MM.1S (cell line): ENCODE measurements around the gene CXCL17.

Source experiments
- DNase-seq: peaks from one replicate; pipeline ENCODE4 v3.0.0-alpha.2; 2015
- H2AFZ ChIP-seq: fragments of 300-600 bp; sonication (generic); 2 replicates; pipeline ENCODE4 v1.6.0; 2016; ENCODE audit warnings: antibody characterized with exemption, low read length
- H3F3A ChIP-seq: fragments of 300-600 bp; sonication (generic); 2 replicates; pipeline ENCODE4 v1.6.1; 2016; ENCODE audit warnings: mild to moderate bottlenecking, antibody characterized with exemption, low read length, moderate library complexity, mixed read lengths; ENCODE audit not compliant: insufficient read depth
- H3K27ac ChIP-seq: fragments of 300-600 bp; sonication (generic); 2 replicates; pipeline ENCODE4 v1.5.1; 2016; ENCODE audit warnings: mild to moderate bottlenecking, low read length
- H3K27me3 ChIP-seq: fragments of 300-600 bp; sonication (generic); replicated peaks from 2 replicates; pipeline ENCODE4 v1.6.0; 2016; ENCODE audit warnings: low read length; ENCODE audit not compliant: insufficient read depth
- H3K36me3 ChIP-seq: fragments of 300-600 bp; sonication (generic); replicated peaks from 2 replicates; pipeline ENCODE4 v1.6.1; 2016; ENCODE audit warnings: mild to moderate bottlenecking, low read length, mixed read lengths; ENCODE audit not compliant: insufficient read depth
- H3K4me1 ChIP-seq: fragments of 300-600 bp; sonication (generic); 2 replicates; pipeline ENCODE4 v1.6.1; 2016; ENCODE audit warnings: low read length, mixed read lengths
- H3K4me2 ChIP-seq: fragments of 300-600 bp; sonication (generic); 2 replicates; pipeline ENCODE4 v1.6.0; 2016; ENCODE audit warnings: low read depth, low read length
- H3K4me3 ChIP-seq: fragments of 300-600 bp; sonication (generic); 2 replicates; pipeline ENCODE4 v1.5.1; 2016; ENCODE audit warnings: low read length, mixed read lengths
- H3K79me2 ChIP-seq: fragments of 300-600 bp; sonication (generic); 2 replicates; pipeline ENCODE4 v1.6.1; 2016; ENCODE audit warnings: mixed run types, low read length, mixed read lengths
- H3K9ac ChIP-seq: fragments of 300-600 bp; sonication (generic); 2 replicates; pipeline ENCODE4 v1.6.1; 2016; ENCODE audit warnings: low read length, mixed read lengths
- H3K9me2 ChIP-seq: fragments of 300-600 bp; sonication (generic); replicated peaks from 2 replicates; pipeline ENCODE4 v1.6.1; 2016; ENCODE audit warnings: mild to moderate bottlenecking, low read length, mixed read lengths; ENCODE audit not compliant: insufficient read depth
- H3K9me3 ChIP-seq: fragments of 300-600 bp; sonication (generic); replicated peaks from 2 replicates; pipeline ENCODE4 v1.6.1; 2016; ENCODE audit warnings: mild to moderate bottlenecking, low read length, mixed read lengths; ENCODE audit not compliant: insufficient read depth
- H4K20me1 ChIP-seq: fragments of 300-600 bp; sonication (generic); 2 replicates; pipeline ENCODE4 v1.6.1; 2016; ENCODE audit warnings: mild to moderate bottlenecking, low read length, moderate library complexity, mixed read lengths; ENCODE audit not compliant: insufficient read depth
- CTCF ChIP-seq: fragments of 300-600 bp; sonication (generic); IDR thresholded peaks from 2 replicates; pipeline ENCODE4 v1.5.1; 2016; ENCODE audit warnings: antibody characterized with exemption, low read length, mixed read lengths
- EZH2 ChIP-seq: fragments of 300-600 bp; sonication (generic); optimal IDR thresholded peaks from 2 replicates; pipeline ENCODE3; 2017; ENCODE audit warnings: low read depth, mild to moderate bottlenecking, antibody characterized with exemption, low read length, mixed read lengths
- EZH2phosphoT487 ChIP-seq: fragments of 300-600 bp; sonication (generic); IDR thresholded peaks from 2 replicates; pipeline ENCODE4 v1.6.1; 2018; ENCODE audit warnings: antibody characterized with exemption, low read length

Gene CXCL17

GRCh38 chr19:42442833-42443232, at the start of gene CXCL17:
CXCL17 (minus strand) TSS chr19:42442946; CDS start chr19:42442832, 114 bp downstream.
- H3K4me2 ChIP-seq: no peak within 1 kb of the TSS
- DNase-seq: no peak

GRCh38 chr19:42488783-42489521, 46.2 kb upstream of the CXCL17 start:
- Histone ChIP-seq H3K4me2 (no peak overlapping the region), H3K9me2 (no peaks in the 10 kb centered on the region), H3K4me1 (no peaks in the 10 kb centered on the region), H3K9me3 (no peaks in the 10 kb centered on the region), H3K4me3 (no peak overlapping the region), H3F3A (no peaks in the 10 kb centered on the region), H4K20me1 (no peaks in the 10 kb centered on the region), H3K9ac (no peak overlapping the region), H3K36me3 (no peaks in the 10 kb centered on the region), H2AFZ (no peak overlapping the region), H3K79me2 (no peaks in the 10 kb centered on the region), H3K27me3 (no peaks in the 10 kb centered on the region), H3K27ac (no peak overlapping the region)
- TF ChIP-seq EZH2: no peak
- TF ChIP-seq CTCF: no peak
- TF ChIP-seq EZH2phosphoT487: no peak
- no peak for DNase-seq

More at GRCh38 chr19:42442833-42443232, at the start of gene CXCL17:
- Histone ChIP-seq H3K9me2 (no peaks in the 10 kb centered on the region), H3K4me1 (0 out of 2 replicates have a peak, but pooled peaks cover 3% of the 10 kb centered on the region), H3K36me3 (no peaks in the 10 kb centered on the region), H4K20me1 (no peaks in the 10 kb centered on the region), H3K9me3 (no peaks in the 10 kb centered on the region), H3K79me2 (no peaks in the 10 kb centered on the region), H3K4me3 (no peak within 1 kb of the TSS), H3K27me3 (no peaks in the 10 kb centered on the region), H3F3A (no peaks in the 10 kb centered on the region), H3K9ac (no peak within 1 kb of the TSS), H3K27ac (no peak within 1 kb of the TSS), H2AFZ (no peak within 1 kb of the TSS)
- no peak for TF ChIP-seq EZH2
- TF ChIP-seq EZH2phosphoT487: no peak
- no peak for TF ChIP-seq CTCF

GRCh38 chr19:42487798-42488178, 45.0 kb upstream of the CXCL17 start:
- Histone ChIP-seq H3K9ac (no peak overlapping the region), H3K9me2 (no peaks in the 10 kb centered on the region), H3K36me3 (no peaks in the 10 kb centered on the region), H3F3A (no peaks in the 10 kb centered on the region), H3K4me2 (no peak overlapping the region), H3K9me3 (no peaks in the 10 kb centered on the region), H4K20me1 (no peaks in the 10 kb centered on the region), H3K79me2 (no peaks in the 10 kb centered on the region), H3K27me3 (no peaks in the 10 kb centered on the region), H3K4me3 (no peak overlapping the region), H3K27ac (no peak overlapping the region), H2AFZ (no peak overlapping the region), H3K4me1 (no peaks in the 10 kb centered on the region)
- no peak for DNase-seq
- TF ChIP-seq CTCF (no peak), EZH2phosphoT487 (no peak), EZH2 (no peak)
